GM12878 (cell line): Measurements from ENCODE around the gene TEX2.

Source experiments
- CTCF ChIP-seq, 3 experiments: IDR thresholded peaks in 2 of 3; conservative IDR thresholded peaks in 1 of 3; 2 replicates each; pipeline ENCODE4 v1.5.1; 2011; ENCODE audit warnings: low read depth in 3 of 3, low read length in 3 of 3, mild to moderate bottlenecking in 3 of 3, control low read depth in 2 of 3, moderate library complexity in 2 of 3, inconsistent platforms in 1 of 3, mixed read lengths in 1 of 3; ENCODE audit not compliant: control insufficient read depth in 2 of 3, insufficient read depth in 1 of 3; ENCODE audit errors: extremely low read depth in 1 of 3
- ELK1 ChIP-seq: IDR thresholded peaks from 2 replicates; pipeline ENCODE4 v1.6.1; 2012; ENCODE audit warnings: low read depth, low read length, improper control_type of control experiment
- EZH2 ChIP-seq: IDR thresholded peaks from 2 replicates; pipeline ENCODE4 v1.6.1; 2012; ENCODE audit warnings: low read depth, mild to moderate bottlenecking, control low read depth, inconsistent platforms, low read length, borderline replicate concordance; ENCODE audit not compliant: control insufficient read depth

- TF ChIP-seq CTCF (IDR thresholded peaks at IDR 0.05 in 2 of 3, conservative IDR thresholded peaks at IDR 0.05 in 1 of 3; ENCODE audit: control insufficient read depth in 2 of 3, extremely low read depth in 1 of 3, insufficient read depth in 1 of 3, low read depth in 3 of 3, low read length in 3 of 3) (no peak), ELK1 (no peak), EZH2 (no peak)
Observed at GRCh38 chr17:64192589-64192988, 70.5 kb downstream of the TEX2 start.
